Transverse colon (tissue), 4 donors: ENCODE measurements around the gene CIROP. TPM values are rescaled to one million over a fixed set of nuclear protein-coding genes. Genes with fewer than 3 reads are reported as not detected.
A peak's percentile ranks its signal among the peaks of the same experiment; 100 is the strongest.

Experiments used
- DNase-seq: peaks from one replicate; pipeline ENCODE4 v3.0.0-alpha.2; 2019
- H3K27ac ChIP-seq, 4 donors: fragments of 200-600 bp; sonication (generic); 2 replicates each; pipeline ENCODE4 v1.5.1; 2016 to 2018; ENCODE audit warnings: inconsistent platforms in 4 of 4
- H3K27me3 ChIP-seq: fragments of 200-600 bp; sonication (generic); 2 replicates; pipeline ENCODE4 v1.5.1; 2017; ENCODE audit warnings: inconsistent platforms
- H3K36me3 ChIP-seq, 4 donors: fragments of 200-600 bp; sonication (generic); 2 replicates each; pipeline ENCODE4 v1.5.1; 2017 to 2019; ENCODE audit warnings: inconsistent platforms in 4 of 4
- H3K4me1 ChIP-seq, 4 donors: fragments of 200-600 bp; sonication (generic); 2 replicates each; pipeline ENCODE4 v1.5.1; 2017 to 2020; ENCODE audit warnings: inconsistent platforms in 4 of 4
- H3K4me3 ChIP-seq, 4 donors: fragments of 200-600 bp; sonication (generic); 1 replicate in 1 of 4; 2 replicates in 3 of 4; pipeline versions ENCODE4 v1.5.1 to v1.6.1; 2017 to 2019; ENCODE audit warnings: inconsistent platforms in 4 of 4
- H3K9me3 ChIP-seq, 2 donors: fragments of 200-600 bp; sonication (generic); 2 replicates each; pipeline ENCODE4 v1.5.1; 2017 to 2019; ENCODE audit warnings: inconsistent platforms in 2 of 2
- CTCF ChIP-seq, 5 experiments: fragments of 200-600 bp in 3 of 5; fragments of 450-650 bp in 2 of 5; sonication (generic) in 3 of 5; IDR thresholded peaks; 1 replicate in 2 of 5; 2 replicates in 3 of 5; pipeline ENCODE4 v1.5.1; 2016 to 2017; ENCODE audit warnings: antibody characterized with exemption in 5 of 5, inconsistent platforms in 3 of 5, mild to moderate bottlenecking in 2 of 5, moderate library complexity in 1 of 5
- EP300 ChIP-seq: sonication (generic); formaldehyde crosslinking; IDR thresholded peaks from one replicate; pipeline ENCODE4 v1.6.1; 2017; ENCODE audit warnings: antibody characterized with exemption, low read depth
- POLR2A ChIP-seq: fragments of 450-650 bp; IDR thresholded peaks from one replicate; pipeline ENCODE4 v1.6.1; 2016; ENCODE audit warnings: antibody characterized with exemption, mild to moderate bottlenecking, moderate library complexity
- POLR2AphosphoS5 ChIP-seq, 3 donors: sonication (generic); formaldehyde crosslinking; IDR thresholded peaks; one replicate each; pipeline ENCODE4 v1.6.1; 2016; ENCODE audit warnings: antibody characterized with exemption in 3 of 3
- WGBS, 2 donors: methylation state at CpG; one replicate each; pipeline ENCODE4 v1.1.5; 2018; ENCODE audit warnings: low coverage in 1 of 2; 5-methylcytosine and 5-hydroxymethylcytosine counted together
- in situ Hi-C, 4 donors: fragments of 200-750 bp; cut with MboI; loops; one replicate each; pipeline versions ENCODE4 v1.15.0 to v1.15.1; 2017; ENCODE audit warnings: low sequenced_read_pairs in 3 of 4, low pct_ligation_motif_present in 1 of 4, low pct_unique_long_range_greater_than_20kb in 1 of 4
- intact Hi-C: fragments of 100-400 bp; cut with DNase I; formaldehyde crosslinking; loops from one replicate; pipeline ENCODE4 v1.15.1; 2023; ENCODE audit warnings: low total_unique reads
- total RNA-seq, 4 donors: library from RNA; depleted of rRNA; stranded (reverse); fragments of >200 nt; gene quantifications; one replicate each; pipeline ENCODE4 v1.1.0, GENCODE V29; 2016

The CIROP gene
- total RNA-seq, 4 donors from 2014 or later, result not detected

GRCh38 chr14:23086565-23086964 is 18.2 kb downstream of the CIROP start:
- Histone ChIP-seq H3K4me1 (peaks cover 0 to 6% (median 0%) of the 10 kb centered on the region in 4 donors), H3K27ac (no peak overlapping the region), H3K36me3 (peaks cover 0 to 85% (median 41%) of the 10 kb centered on the region in 4 donors), H3K9me3 (no peaks in the 10 kb centered on the region), H3K4me3 (no peak overlapping the region), H3K27me3 (no peaks in the 10 kb centered on the region)
- in situ Hi-C loops, result no loop called here
- DNase-seq, result no peak
- intact Hi-C loops, result no loop called here
- TF ChIP-seq POLR2AphosphoS5 (IDR thresholded peaks at IDR 0.05) (no peak), POLR2A (no peak), CTCF (IDR thresholded peaks at IDR 0.05) (no peak), EP300 (no peak)
- 85 to 100% methylated on average over 1 of the region's 1 CpG for WGBS, 2 donors

GRCh38 chr14:23085458-23085857 is 19.3 kb downstream of the CIROP start:
- 70 to 84% methylated on average over 3 of the region's 3 CpGs for WGBS, 2 donors
- Histone ChIP-seq H3K36me3 (peaks cover 0 to 91% (median 44%) of the 10 kb centered on the region in 4 donors), H3K27ac (no peak overlapping the region), H3K27me3 (no peaks in the 10 kb centered on the region), H3K4me3 (no peak overlapping the region), H3K4me1 (peaks cover 0 to 6% (median 0%) of the 10 kb centered on the region in 4 donors), H3K9me3 (no peaks in the 10 kb centered on the region)
- in situ Hi-C loops (no loop called here), intact Hi-C loops (no loop called here)
- TF ChIP-seq POLR2A, result no peak
- TF ChIP-seq POLR2AphosphoS5 (IDR thresholded peaks at IDR 0.05), result no peak
- no peak for TF ChIP-seq EP300
- TF ChIP-seq CTCF (IDR thresholded peaks at IDR 0.05), result no peak
- DNase-seq, result no peak

GRCh38 chr14:23080474-23080873 is 24.3 kb downstream of the CIROP start:
- no peak for TF ChIP-seq POLR2AphosphoS5 (IDR thresholded peaks at IDR 0.05)
- TF ChIP-seq POLR2A, result no peak
- Histone ChIP-seq H3K36me3 (peaks cover 0 to 92% (median 45%) of the 10 kb centered on the region in 4 donors), H3K27ac (no peak overlapping the region), H3K27me3 (no peaks in the 10 kb centered on the region), H3K4me3 (no peak overlapping the region), H3K4me1 (peaks cover 0 to 28% (median 7%) of the 10 kb centered on the region in 4 donors), H3K9me3 (no peaks in the 10 kb centered on the region)
- in situ Hi-C loops (no loop called here), intact Hi-C loops (no loop called here)
- 71 to 86% methylated on average over 1 of the region's 1 CpG for WGBS, 2 donors
- DNase-seq, result no peak

GRCh38 chr14:23079716-23080115 is 25.1 kb downstream of the CIROP start:
- Histone ChIP-seq H3K4me1 (peaks cover 0 to 28% (median 7%) of the 10 kb centered on the region in 4 donors), H3K27me3 (no peaks in the 10 kb centered on the region), H3K4me3 (no peak overlapping the region), H3K27ac (peak overlapping the region in 2 of 4 donors; percentile 52 to 54), H3K36me3 (peaks cover 0 to 92% (median 44%) of the 10 kb centered on the region in 4 donors), H3K9me3 (no peaks in the 10 kb centered on the region)
- intact Hi-C loops, result no loop called here
- no peak for TF ChIP-seq POLR2A
- no peak for TF ChIP-seq EP300
- TF ChIP-seq CTCF (IDR thresholded peaks at IDR 0.05), result no peak
- TF ChIP-seq POLR2AphosphoS5 (IDR thresholded peaks at IDR 0.05), result no peak
- in situ Hi-C loops, result no loop called here
- 40 to 89% methylated on average over 1 to 2 of the region's 2 CpGs for WGBS, 2 donors
- DNase-seq, result no peak

GRCh38 chr14:23078692-23079116 is 26.1 kb downstream of the CIROP start:
- Histone ChIP-seq H3K4me1 (peaks cover 0 to 28% (median 7%) of the 10 kb centered on the region in 4 donors), H3K4me3 (no peak overlapping the region), H3K27ac (peak overlapping the region; percentile 38 to 60 (median 53)), H3K9me3 (no peaks in the 10 kb centered on the region), H3K27me3 (no peaks in the 10 kb centered on the region), H3K36me3 (peaks cover 0 to 92% (median 45%) of the 10 kb centered on the region in 4 donors)
- in situ Hi-C loops (no loop called here), intact Hi-C loops (no loop called here)
- TF ChIP-seq POLR2AphosphoS5 (IDR thresholded peaks at IDR 0.05), result peak; percentile 15 to 53 (median 26)
- no peak for TF ChIP-seq POLR2A
- peak; percentile 69 for DNase-seq
- WGBS, 2 donors, result 20 to 56% methylated on average over 1 to 2 of the region's 2 CpGs
